NK-92 treated with Interleukin-12 subunit alpha and Interleukin-12 subunit beta, amount 100 ng/mL, for 24 hours (cell line): ENCODE data around the gene FAM124A.

Source experiments
- DNase-seq: peaks from one replicate; lab custom pipeline; 2025; lab: John Stamatoyannopoulos, UW

The FAM124A gene

DNA sequence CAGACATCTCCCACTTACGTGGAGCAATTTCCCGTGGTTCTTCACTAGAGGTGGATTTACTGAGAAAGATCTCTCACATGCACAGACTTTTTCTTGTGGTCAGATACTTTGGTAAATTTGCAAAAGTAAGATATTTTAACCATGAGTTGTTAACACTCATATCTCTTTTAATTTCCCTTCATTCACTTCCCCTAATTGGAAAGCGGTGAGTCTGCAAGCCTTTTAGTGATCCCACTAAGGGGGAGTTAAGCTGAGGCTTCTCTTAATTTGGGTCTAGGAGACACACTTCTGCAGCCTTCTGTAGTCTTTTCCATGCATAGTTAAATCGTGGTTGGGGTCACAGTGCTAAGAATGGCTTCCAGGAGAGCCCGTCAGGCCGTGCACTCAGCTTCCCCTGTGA, 86.6 kb downstream of the FAM124A start:
- no peak for DNase-seq

DNA sequence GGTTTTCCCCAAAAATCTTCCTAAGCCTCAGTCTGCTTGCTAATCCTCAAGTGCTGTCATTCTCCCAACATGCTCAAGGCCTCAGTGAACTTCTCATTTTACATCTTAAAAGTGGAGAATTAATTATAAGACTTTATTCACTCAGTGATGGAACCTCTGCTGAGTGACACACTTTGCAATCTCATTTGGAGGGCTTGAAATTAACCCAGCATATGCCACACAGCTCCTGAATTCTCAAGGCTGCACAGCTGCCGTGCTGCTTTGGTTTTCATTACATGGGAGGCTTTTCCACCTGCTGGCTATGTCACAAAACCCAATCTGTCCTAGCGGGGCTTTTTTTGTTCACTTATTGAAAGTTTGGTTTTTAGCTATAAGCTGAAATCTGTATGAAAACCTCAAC, 89.0 kb downstream of the FAM124A start:
- DNase-seq = no peak

DNA sequence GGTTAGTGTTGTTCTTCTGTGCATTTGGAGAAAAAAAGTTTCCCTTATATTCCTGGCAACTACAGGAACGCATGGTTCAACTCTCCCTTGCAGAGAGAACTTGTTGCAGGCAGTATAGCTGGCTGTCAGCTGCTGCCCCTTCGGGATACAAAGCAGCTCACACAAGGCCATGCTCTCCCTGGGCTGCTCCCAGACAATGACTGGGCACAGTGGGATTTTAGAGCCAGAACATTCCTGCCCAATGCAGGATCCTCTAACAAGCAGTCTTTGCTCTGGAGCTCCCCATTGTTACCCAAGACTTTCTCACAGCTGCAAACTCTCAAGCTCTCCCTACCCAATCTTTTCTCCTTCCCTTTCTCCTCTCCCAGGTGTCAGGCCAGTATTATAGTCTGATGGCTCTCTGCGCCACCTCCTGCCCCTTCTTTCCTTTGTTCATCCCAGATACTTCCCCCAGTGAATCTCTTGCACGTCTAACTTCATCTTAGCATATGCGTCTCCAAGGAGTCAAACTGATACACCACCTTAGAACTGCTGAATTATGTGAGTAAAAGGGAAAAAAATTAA, 89.8 kb downstream of the FAM124A start:
- DNase-seq = no peak

DNA sequence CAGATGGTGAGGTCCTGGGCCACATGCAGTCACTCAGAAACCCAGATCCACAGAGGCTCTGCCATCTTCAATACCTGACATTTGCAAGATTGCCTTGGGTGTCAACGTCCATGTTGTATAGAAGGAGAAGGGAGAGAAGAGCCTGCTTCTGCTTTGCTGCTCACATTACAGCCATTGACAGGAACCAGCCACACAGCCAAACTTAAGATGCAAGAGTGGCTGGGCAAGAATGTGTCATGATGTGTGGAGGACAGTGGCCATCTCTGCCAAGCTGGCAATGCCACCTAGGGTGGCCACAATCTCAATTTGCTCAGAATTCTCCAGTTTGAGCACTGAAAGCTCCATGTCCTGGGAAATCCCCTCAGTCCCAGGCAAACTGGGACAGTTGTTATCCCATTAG, 91.4 kb downstream of the FAM124A start:
- no peak for DNase-seq

DNA sequence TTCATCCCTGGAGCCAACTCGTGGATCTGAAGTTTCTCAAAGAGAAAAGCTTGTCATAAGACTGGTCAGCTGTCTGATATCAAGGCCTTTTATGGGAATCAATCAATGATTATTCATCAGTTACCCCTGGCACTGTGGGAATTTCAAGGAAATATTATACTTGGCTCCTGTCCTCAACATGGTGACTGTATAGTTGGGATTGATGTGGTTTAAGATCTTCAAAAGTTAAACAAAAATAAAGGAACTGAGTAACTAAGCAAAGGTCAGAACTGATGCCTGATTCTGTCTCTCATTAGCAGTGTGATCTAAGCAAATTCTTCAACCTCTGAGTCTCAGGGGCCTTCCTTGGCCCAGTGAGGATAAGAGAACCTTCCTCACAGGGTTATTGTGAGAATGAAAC, 95.1 kb downstream of the FAM124A start:
- DNase-seq = no peak

DNA sequence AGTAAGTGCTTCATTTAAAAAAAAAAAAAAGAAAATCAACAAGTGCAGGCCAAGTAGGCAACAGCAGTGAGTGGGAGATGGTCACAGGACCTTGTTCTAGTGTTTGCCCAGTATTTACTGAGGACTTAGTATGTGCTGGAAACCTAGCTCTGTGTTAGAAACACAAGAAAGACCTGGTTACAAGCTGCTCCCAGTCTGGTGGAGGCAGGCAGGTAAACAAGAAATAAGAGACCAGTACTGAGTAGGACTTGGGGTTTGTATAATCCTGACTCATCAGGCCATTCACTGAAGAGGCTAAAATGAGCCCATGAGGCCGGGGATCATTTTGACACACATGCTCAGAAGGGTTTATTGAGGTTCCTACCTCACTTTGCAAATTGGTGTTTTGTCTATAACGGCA, 95.8 kb downstream of the FAM124A start:
- no peak for DNase-seq

DNA sequence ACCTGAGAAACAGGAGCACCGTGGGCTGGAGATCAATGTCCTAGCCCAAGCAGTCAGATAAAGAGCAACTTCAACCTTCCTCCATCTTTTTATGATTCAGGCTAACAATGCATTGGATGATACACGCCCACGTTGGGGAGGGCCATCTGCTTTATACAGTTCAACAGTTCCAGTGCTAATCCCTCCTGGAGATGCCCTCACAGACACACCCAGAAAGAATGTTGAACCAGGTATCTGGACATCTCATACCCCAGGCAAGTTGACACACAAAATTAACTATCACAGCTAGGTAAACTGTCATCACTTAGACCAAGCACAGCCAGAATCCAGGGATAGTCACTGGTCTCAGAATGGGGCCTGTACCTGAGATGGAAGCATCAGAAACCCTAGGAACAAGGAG, 96.7 kb downstream of the FAM124A start:
- DNase-seq = no peak

DNA sequence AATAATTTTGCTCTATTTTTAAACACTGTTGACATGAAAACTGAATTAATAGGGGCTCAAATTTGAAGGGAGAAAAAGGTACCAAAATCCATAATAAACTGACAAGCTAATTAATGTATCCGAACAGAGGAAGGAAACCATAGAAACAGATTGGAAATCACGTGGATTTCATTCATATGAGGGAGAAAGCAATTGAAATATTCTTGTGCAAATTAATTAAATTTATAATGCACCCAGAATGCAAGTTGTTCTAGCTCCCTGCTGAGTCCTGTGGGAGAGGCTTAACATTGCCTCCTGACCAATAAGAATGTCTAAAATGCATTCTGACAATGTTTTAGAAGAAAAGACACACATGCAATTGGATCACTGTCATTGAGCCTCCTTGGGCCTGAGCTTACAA, 99.6 kb downstream of the FAM124A start:
- DNase-seq = no peak

DNA sequence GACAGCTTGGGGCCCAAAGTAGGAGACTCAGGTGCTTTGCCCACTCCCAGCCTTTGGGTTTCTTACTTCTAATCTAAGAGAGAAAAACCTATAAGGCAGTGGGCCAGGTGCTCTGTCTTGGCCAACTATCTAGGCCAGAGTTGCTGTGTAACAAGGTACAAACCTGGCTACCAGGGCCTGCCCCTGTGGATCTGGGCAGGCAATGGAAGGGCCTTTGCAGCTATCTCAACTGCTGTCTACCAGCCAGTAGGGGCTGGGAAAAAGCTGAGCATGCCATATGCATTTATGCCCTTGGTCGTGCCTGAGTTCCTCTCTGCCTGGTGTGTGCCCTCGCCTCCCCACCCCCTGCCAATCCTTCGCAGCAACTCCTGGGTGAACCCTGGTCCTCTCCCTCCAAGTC, 100.6 kb downstream of the FAM124A start:
- no peak for DNase-seq

DNA sequence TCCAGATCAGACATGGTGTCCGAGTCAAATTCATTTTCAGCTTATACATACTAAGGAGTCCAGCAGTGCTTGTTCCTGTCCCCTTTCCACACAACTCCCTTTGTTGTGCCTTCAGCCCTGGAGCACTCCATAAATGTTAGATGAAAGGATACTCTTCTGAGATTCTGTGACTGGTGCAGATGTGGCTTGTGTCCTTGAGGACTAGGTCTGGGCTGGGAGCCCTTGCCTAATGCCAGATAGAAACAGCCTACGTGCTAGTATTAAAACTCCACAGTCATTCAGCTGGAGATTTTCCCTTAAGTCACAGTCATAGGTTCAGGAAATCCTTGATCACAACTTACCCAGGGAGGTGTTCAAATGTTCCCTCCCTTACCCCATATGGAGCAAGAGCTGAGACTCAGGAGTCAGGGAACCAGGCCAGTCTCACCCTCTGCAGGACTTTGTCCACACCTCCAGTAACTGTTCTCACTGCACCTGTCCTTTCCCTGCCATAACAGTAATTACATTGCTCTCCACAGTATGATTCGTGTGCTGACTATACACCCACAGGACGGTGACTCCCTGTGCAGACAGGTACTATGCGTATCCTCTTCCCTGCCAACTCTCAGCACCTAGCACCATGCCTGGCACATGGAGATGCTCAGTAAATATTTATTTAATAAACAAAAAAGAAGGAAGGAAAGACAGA, 101.8 kb downstream of the FAM124A start:
- no peak for DNase-seq

DNA sequence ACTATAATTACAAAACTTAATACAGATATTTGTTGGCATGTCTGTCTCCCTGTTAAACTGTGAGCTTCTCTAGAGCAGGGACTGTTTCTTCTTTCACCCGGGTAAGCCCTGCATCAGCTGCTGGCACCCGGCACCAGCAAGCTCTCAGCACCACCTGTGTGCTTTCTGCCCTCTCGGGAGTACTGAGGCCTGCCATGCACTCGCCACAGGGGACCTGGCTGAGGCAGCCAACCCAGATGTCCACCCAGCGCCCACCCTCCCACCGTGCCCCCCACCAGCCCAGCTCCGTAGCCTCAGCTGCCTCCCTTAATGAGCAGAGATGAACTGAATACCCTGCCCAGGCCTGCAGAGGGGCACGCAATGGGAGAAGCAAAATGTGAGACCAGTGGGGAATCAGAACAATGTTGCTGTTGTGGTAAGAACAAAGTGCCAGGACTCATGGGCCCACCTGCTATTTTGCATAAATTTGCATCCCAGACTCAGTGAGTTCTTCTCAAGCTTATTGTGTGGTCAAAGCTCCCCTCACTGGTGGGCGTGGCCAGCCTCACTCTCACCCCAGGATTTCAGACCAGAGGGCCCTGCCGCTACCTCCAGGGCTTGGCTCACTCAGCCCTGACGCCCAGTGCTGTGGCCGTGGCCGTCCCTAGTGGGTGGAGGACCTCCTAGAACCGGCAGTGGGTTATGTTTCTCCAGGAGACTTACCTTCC, 102.7 kb downstream of the FAM124A start:
- no peak for DNase-seq

DNA sequence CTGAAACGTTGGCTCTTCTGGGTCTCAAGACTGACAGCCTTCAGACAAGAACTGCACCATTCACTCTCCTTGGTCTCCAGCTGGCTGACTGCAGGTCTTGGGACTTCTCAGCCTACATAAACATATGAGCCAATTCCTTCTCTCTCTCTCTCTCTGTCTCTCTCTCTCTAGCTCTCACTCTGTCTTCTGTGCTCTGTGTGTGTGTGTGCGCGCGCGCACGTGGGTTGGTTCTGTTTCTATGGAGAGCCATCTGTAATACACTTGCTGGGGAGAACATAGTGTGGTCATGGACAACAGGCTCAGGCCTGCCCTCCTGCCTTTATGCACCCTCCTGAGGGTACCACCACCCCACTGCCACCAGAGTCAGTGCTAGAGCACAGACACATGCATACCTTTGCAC, 103.6 kb downstream of the FAM124A start:
- DNase-seq = no peak

DNA sequence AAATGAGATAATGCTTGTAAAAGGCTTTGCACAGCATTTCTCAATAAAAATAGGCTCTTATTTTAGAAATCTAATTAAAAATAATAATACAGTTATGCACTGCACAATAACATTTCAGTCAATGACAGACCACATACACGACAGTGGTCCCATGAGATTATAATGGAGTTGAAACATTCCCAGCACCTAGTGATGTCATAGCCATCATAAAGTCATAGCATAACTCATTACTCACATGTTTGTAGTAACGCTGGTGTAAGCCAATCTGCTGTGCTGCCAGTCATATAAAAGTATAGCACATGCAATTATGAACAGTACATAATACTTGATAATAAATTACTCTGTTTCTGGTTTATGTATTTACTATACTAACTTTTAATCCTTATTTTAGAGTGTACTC, 104.6 kb downstream of the FAM124A start:
- DNase-seq = no peak

DNA sequence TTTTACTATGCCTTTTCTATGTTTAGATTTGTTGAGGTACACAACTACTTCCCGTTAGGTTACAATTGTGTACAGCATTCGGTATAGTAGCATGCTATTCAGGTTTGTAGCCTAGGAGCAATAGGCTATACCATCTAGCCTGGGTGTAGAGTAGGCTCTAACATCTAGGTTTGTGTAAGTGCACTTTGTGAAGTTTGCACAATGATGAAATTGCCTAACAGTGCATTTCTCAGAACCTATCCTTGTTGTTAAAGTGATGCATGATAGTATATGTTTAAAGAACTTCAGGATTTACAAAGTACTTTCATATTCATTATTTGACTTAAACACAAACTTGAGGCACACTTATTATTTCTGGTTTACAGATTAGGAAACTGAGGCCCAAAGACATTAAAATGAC, 105.8 kb downstream of the FAM124A start:
- no peak for DNase-seq

DNA sequence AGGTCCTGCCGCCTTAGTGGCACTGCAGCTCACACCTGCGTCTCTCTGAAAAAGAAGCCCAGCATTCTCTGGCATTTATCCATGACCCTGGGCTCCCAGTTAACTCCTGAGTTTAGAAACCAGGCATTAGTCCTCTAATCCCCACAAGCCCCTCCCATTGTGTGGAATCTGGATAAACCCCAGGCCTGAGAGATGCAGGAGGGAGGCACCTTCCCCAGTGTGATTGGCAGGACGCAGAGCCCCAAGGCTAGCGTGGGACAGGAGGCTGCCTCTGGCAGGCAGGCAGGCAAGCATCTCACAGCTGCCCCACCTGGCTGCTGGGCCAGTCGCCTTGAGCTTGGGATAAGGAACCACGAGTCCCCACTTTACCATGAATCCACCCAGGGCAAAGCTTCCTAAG, 106.3 kb downstream of the FAM124A start:
- DNase-seq = no peak

DNA sequence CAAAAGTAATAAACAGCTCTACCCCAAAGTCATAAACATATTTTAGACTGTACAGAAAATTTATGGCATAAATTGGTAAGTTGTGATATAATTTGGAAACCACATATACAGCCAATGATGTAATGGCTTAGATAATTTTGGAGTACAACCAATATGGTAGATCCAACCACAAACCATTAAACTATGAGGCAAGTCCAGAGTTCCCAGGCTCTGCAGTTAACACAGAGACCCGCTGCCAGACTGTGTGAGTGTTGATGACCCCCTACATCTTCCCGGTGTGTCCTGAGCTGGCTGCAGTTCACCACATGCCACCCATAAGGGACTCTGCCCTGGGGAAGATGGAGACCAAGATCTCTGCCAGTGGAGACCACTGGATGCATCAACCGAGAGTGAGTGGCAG, 107.4 kb downstream of the FAM124A start:
- DNase-seq = no peak

DNA sequence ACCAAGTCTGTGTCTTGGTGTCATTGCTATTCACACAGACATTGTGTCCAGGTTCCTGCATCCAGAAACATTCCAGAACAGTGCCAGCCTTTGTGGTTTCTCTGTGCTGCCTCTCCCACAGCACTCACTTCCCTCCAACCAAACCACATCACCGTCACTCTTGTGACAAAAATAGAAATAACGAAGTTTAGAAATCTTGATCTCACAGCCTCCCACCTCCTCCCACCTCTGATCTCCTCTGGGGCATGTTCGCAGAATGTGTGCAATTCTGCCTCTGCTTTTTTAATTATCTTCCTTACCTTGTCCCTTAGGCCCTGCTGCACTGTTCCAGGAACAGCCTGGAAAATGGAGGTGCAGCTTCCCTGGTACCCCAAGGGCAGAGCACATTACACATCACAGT, 108.6 kb downstream of the FAM124A start:
- no peak for DNase-seq

DNA sequence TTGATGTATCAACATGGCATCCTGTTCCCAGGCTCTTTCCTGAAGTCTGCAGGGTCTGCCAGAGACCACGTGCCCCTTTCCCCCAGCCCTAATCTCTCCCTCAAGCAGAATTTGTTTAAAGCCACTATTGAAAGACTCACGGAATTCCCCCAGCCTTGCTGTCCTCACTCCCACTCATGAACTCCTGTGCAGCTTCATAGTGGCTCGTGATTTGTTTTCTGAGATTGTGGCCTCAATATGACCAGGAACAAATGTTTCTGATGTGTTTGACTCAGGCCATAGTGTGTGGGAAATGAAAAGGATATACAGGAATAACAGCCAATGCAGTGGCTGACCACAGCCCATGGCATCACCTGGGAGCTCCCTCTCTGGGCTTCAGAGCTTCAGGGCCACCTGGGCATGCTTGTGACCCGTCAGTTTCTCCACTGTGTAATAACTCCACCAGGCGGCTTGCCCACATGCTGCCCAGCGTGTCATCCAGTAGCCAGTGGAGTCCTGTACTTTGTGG, 109.2 kb downstream of the FAM124A start:
- DNase-seq = no peak

DNA sequence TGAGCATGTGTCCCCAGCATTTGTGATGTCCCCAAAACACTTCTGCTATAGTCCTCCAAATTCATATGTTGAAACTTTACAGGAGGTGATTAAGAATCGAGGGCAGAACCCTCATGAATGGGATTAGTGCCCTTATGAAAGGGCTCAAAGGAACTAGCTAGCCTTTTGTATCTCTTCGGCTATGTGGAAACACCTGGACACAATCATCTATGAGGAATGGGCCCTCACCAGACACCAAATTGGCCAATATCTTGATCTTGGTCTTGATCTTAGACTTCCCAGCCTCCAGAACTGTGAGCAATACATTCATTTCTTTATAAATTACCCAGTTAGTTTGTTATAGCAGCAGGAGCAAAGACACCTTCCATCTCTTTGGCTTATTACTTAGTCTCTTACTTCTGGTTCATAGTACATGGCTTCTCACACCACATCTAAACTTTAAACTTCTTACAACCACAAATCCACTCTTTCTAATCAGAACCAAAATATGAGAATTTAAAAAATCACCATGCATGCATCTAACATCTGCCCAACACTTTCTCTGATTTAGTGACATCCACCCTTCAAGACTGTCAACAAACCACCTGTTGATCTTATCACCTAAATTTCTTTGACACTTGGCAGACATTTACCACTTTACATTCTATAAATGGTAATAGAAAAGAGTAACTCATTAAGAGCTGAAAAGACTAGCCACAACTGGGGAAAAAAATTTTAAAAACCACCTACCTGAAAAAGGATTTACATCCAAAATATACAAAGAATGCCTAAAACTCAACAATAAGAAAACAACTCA, 110.6 kb downstream of the FAM124A start:
- no peak for DNase-seq

DNA sequence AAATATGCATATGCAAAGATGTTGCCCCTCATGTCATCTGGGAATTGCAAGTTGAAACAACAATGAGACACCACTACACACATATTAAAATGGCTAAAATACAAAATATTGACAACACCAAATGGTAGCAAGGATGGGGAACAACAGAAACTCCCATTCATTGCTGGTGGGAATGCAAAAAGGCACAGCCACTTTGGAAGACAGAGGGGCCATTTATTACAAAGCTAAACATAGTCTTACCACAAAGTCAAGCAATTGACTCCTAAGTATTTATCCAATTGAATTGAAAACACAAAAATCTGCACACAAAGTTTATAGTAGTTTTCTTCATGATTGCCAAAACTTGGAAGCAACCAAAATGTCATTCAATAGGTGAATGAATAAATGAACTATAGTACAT, 111.2 kb downstream of the FAM124A start:
- DNase-seq = no peak

DNA sequence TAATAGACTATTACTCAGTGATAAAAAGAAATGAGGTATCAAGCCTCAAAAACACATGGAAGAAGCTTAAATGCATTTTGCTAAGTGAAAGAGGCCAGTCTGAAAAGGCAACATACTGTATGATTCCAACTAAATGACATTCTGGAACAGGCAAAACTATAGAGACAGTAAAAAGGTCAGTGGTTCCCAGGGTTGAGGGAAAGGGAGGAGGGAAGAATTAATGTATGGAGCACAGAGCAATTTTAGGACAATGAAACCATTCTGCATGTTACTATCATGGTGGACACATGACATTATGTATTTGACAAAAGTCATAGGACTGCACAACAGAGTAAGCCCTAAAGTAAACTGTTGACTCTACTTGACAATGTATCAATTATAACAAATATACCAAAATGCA, 111.6 kb downstream of the FAM124A start:
- DNase-seq = no peak
